CD4-positive, alpha-beta T cell treated with Interleukin-10 for 1 hour (primary cell): Measurements from ENCODE around the gene CHAT.
A peak's percentile ranks its signal among the peaks of the same experiment; 100 is the strongest.

Experiments
- DNase-seq: peaks from one replicate; pipeline ENCODE4 v3.0.0-alpha.2; 2020

Gene CHAT

GRCh38 chr10:49597426-49598163, 16.2 kb upstream of the CHAT start:
- no peak for DNase-seq

GRCh38 chr10:49598164-49598856, 15.5 kb upstream of the CHAT start:
- DNase-seq: no peak

GRCh38 chr10:49598986-49599385, 14.9 kb upstream of the CHAT start:
- DNase-seq: no peak

- DNase-seq: no peak
Measured at GRCh38 chr10:49599546-49599945, 14.3 kb upstream of the CHAT start.

- no peak for DNase-seq
Measured at GRCh38 chr10:49600046-49600445, 13.8 kb upstream of the CHAT start.

GRCh38 chr10:49600781-49601400, 12.9 kb upstream of the CHAT start:
- DNase-seq: no peak

GRCh38 chr10:49601857-49602256, 12.0 kb upstream of the CHAT start:
- DNase-seq: no peak

GRCh38 chr10:49602380-49603023, 11.3 kb upstream of the CHAT start:
- no peak for DNase-seq

- no peak for DNase-seq
Measured at GRCh38 chr10:49605216-49605938, 8.5 kb upstream of the CHAT start.

- DNase-seq: no peak
Measured at GRCh38 chr10:49605939-49606509, 7.8 kb upstream of the CHAT start.

- peak; percentile 56 for DNase-seq
Measured at GRCh38 chr10:49606981-49607535, 6.8 kb upstream of the CHAT start.

- no peak for DNase-seq
Measured at GRCh38 chr10:49608166-49609005, 5.5 kb upstream of the CHAT start.

GRCh38 chr10:49609006-49609282, 4.9 kb upstream of the CHAT start:
- DNase-seq: no peak

- no peak for DNase-seq
Measured at GRCh38 chr10:49609283-49610113, 4.3 kb upstream of the CHAT start.

- DNase-seq: no peak
Measured at GRCh38 chr10:49610114-49610457, 3.8 kb upstream of the CHAT start, which contains the start of gene SLC18A3. TSS of gene SLC18A3 (plus strand) at chr10:49610310. CDS start at chr10:49610741, 431 bp downstream.

GRCh38 chr10:49610458-49611165, 3.2 kb upstream of the CHAT start:
- DNase-seq: no peak

- no peak for DNase-seq
Measured at GRCh38 chr10:49611166-49611815, 2.5 kb upstream of the CHAT start.

- no peak for DNase-seq
Measured at GRCh38 chr10:49611816-49612512, 1.9 kb upstream of the CHAT start.
